ENCODE data around the gene NIPAL1.

DNA sequence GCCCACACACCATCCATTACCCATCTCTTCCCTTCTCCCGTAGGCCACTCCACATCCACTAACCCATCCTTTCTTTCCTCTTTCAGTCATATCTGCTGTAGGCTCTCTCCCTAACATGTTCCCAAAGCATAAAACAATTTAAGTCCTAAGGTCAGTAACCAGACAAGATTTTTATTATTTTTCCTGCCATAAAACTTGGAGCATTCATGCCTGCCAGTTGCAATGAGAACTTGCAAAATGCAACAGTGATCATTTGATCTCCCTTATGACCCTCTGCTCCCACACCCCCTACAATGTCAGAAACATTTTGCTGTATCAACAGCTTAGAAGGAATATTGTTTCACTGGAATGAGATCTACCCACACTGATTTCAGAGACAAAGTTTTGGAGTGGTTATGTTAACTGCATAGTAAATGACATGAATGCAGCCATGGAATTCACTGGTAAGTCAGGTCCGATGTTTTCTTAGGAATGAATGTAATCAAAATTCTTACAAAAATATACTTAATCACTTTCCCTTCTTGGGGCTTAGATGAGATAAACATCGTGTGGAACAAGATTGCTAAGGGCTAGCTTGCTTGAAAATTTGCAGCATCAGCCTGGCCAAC is 5.7 kb downstream of the NIPAL1 start:
- TF ChIP-seq POLR2A (IDR thresholded peaks at IDR 0.05; ENCODE audit: low read depth) (no peak), EP300 (IDR thresholded peaks at IDR 0.05) (no peak)
- TF ChIP-seq, protein P1, sequence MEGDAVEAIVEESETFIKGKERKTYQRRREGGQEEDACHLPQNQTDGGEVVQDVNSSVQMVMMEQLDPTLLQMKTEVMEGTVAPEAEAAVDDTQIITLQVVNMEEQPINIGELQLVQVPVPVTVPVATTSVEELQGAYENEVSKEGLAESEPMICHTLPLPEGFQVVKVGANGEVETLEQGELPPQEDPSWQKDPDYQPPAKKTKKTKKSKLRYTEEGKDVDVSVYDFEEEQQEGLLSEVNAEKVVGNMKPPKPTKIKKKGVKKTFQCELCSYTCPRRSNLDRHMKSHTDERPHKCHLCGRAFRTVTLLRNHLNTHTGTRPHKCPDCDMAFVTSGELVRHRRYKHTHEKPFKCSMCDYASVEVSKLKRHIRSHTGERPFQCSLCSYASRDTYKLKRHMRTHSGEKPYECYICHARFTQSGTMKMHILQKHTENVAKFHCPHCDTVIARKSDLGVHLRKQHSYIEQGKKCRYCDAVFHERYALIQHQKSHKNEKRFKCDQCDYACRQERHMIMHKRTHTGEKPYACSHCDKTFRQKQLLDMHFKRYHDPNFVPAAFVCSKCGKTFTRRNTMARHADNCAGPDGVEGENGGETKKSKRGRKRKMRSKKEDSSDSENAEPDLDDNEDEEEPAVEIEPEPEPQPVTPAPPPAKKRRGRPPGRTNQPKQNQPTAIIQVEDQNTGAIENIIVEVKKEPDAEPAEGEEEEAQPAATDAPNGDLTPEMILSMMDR (IDR thresholded peaks at IDR 0.05): no peak
